Activated CD4-positive, alpha-beta T cell treated with anti-CD3 and anti-CD28 coated beads, Interleukin-2, amount 10 ng/mL, durations not matched to agents 7 days and 5 days (primary cell): ENCODE results near the gene NUCKS1. TPM values are rescaled to one million over a fixed set of nuclear protein-coding genes. Genes with fewer than 3 reads are reported as not detected.

ENCODE experiments used
- CTCF ChIA-PET: fragments of 350-600 bp; sonication (Branson Sonifier 250); formaldehyde crosslinking; loops from one replicate; lab custom pipeline; 2021; ENCODE audit warnings: antibody characterized with exemption; lab: Charles Lee
- POLR2A ChIA-PET: fragments of 350-600 bp; sonication (Branson Sonifier 250); formaldehyde crosslinking; loops from one replicate; lab custom pipeline; 2021; ENCODE audit warnings: antibody characterized with exemption; lab: Charles Lee
- DNase-seq: peaks from one replicate; pipeline ENCODE4 v3.0.0-alpha.2; 2020
- H3K27ac Mint-ChIP-seq: one replicate; pipeline ENCODE4 v1.8.0; 2021; ENCODE audit warnings: mild to moderate bottlenecking, moderate library complexity, mixed read lengths
- H3K27me3 Mint-ChIP-seq: one replicate; pipeline ENCODE4 v1.8.0; 2021; ENCODE audit warnings: mixed read lengths
- H3K36me3 Mint-ChIP-seq: one replicate; pipeline ENCODE4 v1.8.0; 2021; ENCODE audit warnings: low read depth, mixed read lengths
- H3K4me1 Mint-ChIP-seq: one replicate; pipeline ENCODE4 v1.8.0; 2021; ENCODE audit warnings: mixed read lengths
- H3K4me3 Mint-ChIP-seq: one replicate; pipeline ENCODE4 v1.8.0; 2021; ENCODE audit warnings: mild to moderate bottlenecking, moderate library complexity, mixed read lengths
- H3K9me3 Mint-ChIP-seq: one replicate; pipeline ENCODE4 v1.8.0; 2021; ENCODE audit warnings: mixed read lengths
- total RNA-seq, 2 experiments: library from RNA; stranded (reverse); gene quantifications; one replicate each; pipeline ENCODE4 v1.2.3, GENCODE V29; 2021

Gene NUCKS1
- total RNA-seq, 2 experiments from 2014 or later = 218 TPM

- no peak for DNase-seq
- CTCF ChIA-PET = no interaction called here
- H3K4me3 Mint-ChIP-seq = no peak overlapping the region
Measured at GRCh38 chr1:205766570-205766969, 16.6 kb upstream of the NUCKS1 start.

GRCh38 chr1:205766038-205766437 lies 16.1 kb upstream of the NUCKS1 start:
- Mint-ChIP-seq H3K4me1 (peaks cover 23% of the 10 kb centered on the region), H3K27me3 (no peaks in the 10 kb centered on the region), H3K27ac (peak overlapping the region; percentile 46), H3K9me3 (no peaks in the 10 kb centered on the region), H3K4me3 (no peak overlapping the region), H3K36me3 (peaks cover 39% of the 10 kb centered on the region)
- CTCF ChIA-PET = interaction anchor here (1.2 kb wide), 1 partner anchor 54 kb away, joined by 3 read pairs; no protein-coding TSS in a partner anchor
- POLR2A ChIA-PET = no interaction called here
- DNase-seq = no peak

More at GRCh38 chr1:205766570-205766969, 16.6 kb upstream of the NUCKS1 start:
- Mint-ChIP-seq H3K36me3 (peaks cover 45% of the 10 kb centered on the region), H3K4me1 (peaks cover 28% of the 10 kb centered on the region), H3K9me3 (no peaks in the 10 kb centered on the region), H3K27ac (no peak overlapping the region), H3K27me3 (no peaks in the 10 kb centered on the region)
- POLR2A ChIA-PET = no interaction called here

- Mint-ChIP-seq H3K9me3 (no peaks in the 10 kb centered on the region), H3K4me1 (peaks cover 15% of the 10 kb centered on the region), H3K27ac (no peak overlapping the region), H3K36me3 (peaks cover 25% of the 10 kb centered on the region), H3K27me3 (no peaks in the 10 kb centered on the region), H3K4me3 (no peak overlapping the region)
- CTCF ChIA-PET = interaction anchor here (1.0 kb wide), 1 partner anchor 10 kb away, joined by 4 read pairs; no protein-coding TSS in a partner anchor
- POLR2A ChIA-PET = interaction anchor here (0.5 kb wide), 1 partner anchor 67 kb away, joined by 5 read pairs; no protein-coding TSS in a partner anchor
- no peak for DNase-seq
Measured at GRCh38 chr1:205764578-205764977, 14.6 kb upstream of the NUCKS1 start.

GRCh38 chr1:205763980-205764379 lies 14.0 kb upstream of the NUCKS1 start:
- Mint-ChIP-seq H3K27me3 (no peaks in the 10 kb centered on the region), H3K4me3 (no peak overlapping the region), H3K27ac (no peak overlapping the region), H3K4me1 (peaks cover 15% of the 10 kb centered on the region), H3K36me3 (peaks cover 19% of the 10 kb centered on the region), H3K9me3 (no peaks in the 10 kb centered on the region)
- ChIA-PET CTCF (interaction anchor here (0.7 kb wide), 1 partner anchor 22 kb away, joined by 4 read pairs; no protein-coding TSS in a partner anchor), POLR2A (no interaction called here)
- no peak for DNase-seq

GRCh38 chr1:205760606-205761005 lies 10.6 kb upstream of the NUCKS1 start:
- Mint-ChIP-seq H3K27ac (no peak overlapping the region), H3K27me3 (no peaks in the 10 kb centered on the region), H3K4me3 (no peak overlapping the region), H3K36me3 (no peaks in the 10 kb centered on the region), H3K9me3 (no peaks in the 10 kb centered on the region), H3K4me1 (peaks cover 3% of the 10 kb centered on the region)
- no peak for DNase-seq
- CTCF ChIA-PET = no interaction called here
- POLR2A ChIA-PET = interaction anchor here (0.6 kb wide), 1 partner anchor 14 kb away, joined by 4 read pairs; no protein-coding TSS in a partner anchor

- Mint-ChIP-seq H3K27ac (no peak overlapping the region), H3K4me3 (no peak overlapping the region), H3K27me3 (no peaks in the 10 kb centered on the region), H3K36me3 (no peaks in the 10 kb centered on the region), H3K9me3 (no peaks in the 10 kb centered on the region), H3K4me1 (peaks cover 1% of the 10 kb centered on the region)
- ChIA-PET CTCF (no interaction called here), POLR2A (no interaction called here)
- DNase-seq = no peak
Measured at GRCh38 chr1:205756552-205756951, 6.6 kb upstream of the NUCKS1 start.

GRCh38 chr1:205754857-205755256 lies 4.9 kb upstream of the NUCKS1 start:
- no peak for DNase-seq
- ChIA-PET POLR2A (no interaction called here), CTCF (no interaction called here)
- Mint-ChIP-seq H3K4me1 (peaks cover 12% of the 10 kb centered on the region), H3K9me3 (no peaks in the 10 kb centered on the region), H3K27me3 (no peaks in the 10 kb centered on the region), H3K36me3 (peaks cover 4% of the 10 kb centered on the region), H3K4me3 (no peak overlapping the region), H3K27ac (no peak overlapping the region)

GRCh38 chr1:205751036-205751651 lies 1.2 kb upstream of the NUCKS1 start:
- H3K27ac Mint-ChIP-seq = peak overlapping the region; percentile 98
- ChIA-PET POLR2A (no interaction called here), CTCF (no interaction called here)

GRCh38 chr1:205749234-205750137 lies 496 bp downstream of the NUCKS1 start:
- peak overlapping the region; percentile 92 for H3K4me3 Mint-ChIP-seq
- ChIA-PET POLR2A (interaction anchor here (0.6 to 1.0 kb wide), 2 partner anchors 25 to 62 kb away, joined by 3 to 5 read pairs; no protein-coding TSS in a partner anchor), CTCF (interaction anchor here (1.7 kb wide), 1 partner anchor 10 kb away, joined by 5 read pairs; no protein-coding TSS in a partner anchor)
- H3K27me3 Mint-ChIP-seq = no peaks in the 10 kb centered on the region
- no peaks in the 10 kb centered on the region for H3K9me3 Mint-ChIP-seq
- peak; percentile 95 for DNase-seq
- peak overlapping the region; percentile 98 for H3K27ac Mint-ChIP-seq
- H3K4me1 Mint-ChIP-seq = peaks cover 38% of the 10 kb centered on the region
- peaks cover 27% of the 10 kb centered on the region for H3K36me3 Mint-ChIP-seq

More at GRCh38 chr1:205751036-205751651, 1.2 kb upstream of the NUCKS1 start:
- Mint-ChIP-seq H3K9me3 (no peaks in the 10 kb centered on the region), H3K4me1 (peaks cover 33% of the 10 kb centered on the region), H3K4me3 (peak overlapping the region; percentile 89), H3K36me3 (peaks cover 21% of the 10 kb centered on the region), H3K27me3 (no peaks in the 10 kb centered on the region)
- DNase-seq = no peak

- DNase-seq = peak; percentile 24
- peaks cover 27% of the 10 kb centered on the region for H3K36me3 Mint-ChIP-seq
- H3K27me3 Mint-ChIP-seq = no peaks in the 10 kb centered on the region
- ChIA-PET CTCF (interaction anchor here (1.7 kb wide), 1 partner anchor 9 kb away, joined by 5 read pairs; no protein-coding TSS in a partner anchor), POLR2A (interaction anchor here (0.6 to 1.0 kb wide), 2 partner anchors 26 to 63 kb away, joined by 3 to 5 read pairs; no protein-coding TSS in a partner anchor)
- H3K4me3 Mint-ChIP-seq = peak overlapping the region; percentile 92
- H3K27ac Mint-ChIP-seq = peak overlapping the region; percentile 92
- H3K9me3 Mint-ChIP-seq = no peaks in the 10 kb centered on the region
- peaks cover 45% of the 10 kb centered on the region for H3K4me1 Mint-ChIP-seq
Measured at GRCh38 chr1:205748403-205749233, 1.4 kb downstream of the NUCKS1 start.

GRCh38 chr1:205746757-205747412 lies 3.1 kb downstream of the NUCKS1 start:
- CTCF ChIA-PET = interaction anchor here (0.8 to 2.1 kb wide), 4 partner anchors 9 to 84 kb away, joined by 3 to 7 read pairs (median 4); no protein-coding TSS in a partner anchor
- Mint-ChIP-seq H3K36me3 (peaks cover 29% of the 10 kb centered on the region), H3K9me3 (no peaks in the 10 kb centered on the region), H3K27ac (peak overlapping the region; percentile 66), H3K27me3 (no peaks in the 10 kb centered on the region), H3K4me1 (peaks cover 52% of the 10 kb centered on the region), H3K4me3 (peak overlapping the region; percentile 39)
- no peak for DNase-seq
- POLR2A ChIA-PET = interaction anchor here (0.6 kb wide), 1 partner anchor 13 kb away, joined by 4 read pairs; no protein-coding TSS in a partner anchor
